ENCODE measurements around the gene MYL3. TPM values are rescaled to one million over a fixed set of nuclear protein-coding genes. Genes with fewer than 3 reads are reported as not detected.

Gene MYL3
- polyA plus RNA-seq, 1 donor from 2014 or later, result 2.1 TPM

DNA sequence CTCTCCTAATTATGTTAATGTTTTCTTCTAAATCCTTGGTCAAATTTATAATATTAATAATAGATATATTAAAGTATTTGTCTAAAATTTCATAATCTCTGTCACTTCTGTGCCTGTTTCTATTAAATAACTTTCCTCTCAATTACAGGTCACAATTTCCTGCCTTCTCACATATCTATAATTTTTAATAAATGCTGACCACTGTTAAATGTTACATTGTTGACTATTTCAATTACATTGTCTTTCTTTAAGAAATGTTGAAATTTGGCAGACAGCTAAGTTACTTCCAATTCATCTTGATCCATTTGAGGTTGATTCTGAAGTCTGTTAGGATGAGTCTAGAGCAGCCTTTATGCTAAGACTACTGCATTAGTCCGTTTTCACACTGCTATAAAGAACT lies 41.7 kb downstream of the MYL3 start:
- Histone ChIP-seq H3K27me3 (ENCODE audit: insufficient read depth, low read depth, low read length) (no peaks in the 10 kb centered on the region), H3K9me2 (ENCODE audit: insufficient read depth, low read length) (no peaks in the 10 kb centered on the region), H3K9ac (ENCODE audit: low read length) (no peak overlapping the region), H3K36me3 (ENCODE audit: insufficient read depth, low read length) (no peaks in the 10 kb centered on the region), H3K4me3 (ENCODE audit: low read length) (no peak overlapping the region), H3K4me2 (ENCODE audit: low read length) (no peak overlapping the region), H3K9me3 (ENCODE audit: low read length) (no peaks in the 10 kb centered on the region), H3K79me2 (replicated peaks; ENCODE audit: insufficient read depth, low read length) (no peaks in the 10 kb centered on the region), H3F3A (ENCODE audit: insufficient read depth, low read length, poor library complexity, severe bottlenecking) (no peaks in the 10 kb centered on the region), H3K27ac (ENCODE audit: low read length) (no peak overlapping the region), H2AFZ (ENCODE audit: low read depth, low read length) (no peak overlapping the region), H4K20me1 (ENCODE audit: insufficient read depth) (no peaks in the 10 kb centered on the region)
- TF ChIP-seq SMC3 (conservative IDR thresholded peaks at IDR 0.05; ENCODE audit: poor library complexity), result no peak
- no peak for TF ChIP-seq TAF1 (IDR thresholded peaks at IDR 0.05; ENCODE audit: low read depth)
- TF ChIP-seq EZH2 (IDR thresholded peaks at IDR 0.05; ENCODE audit: borderline replicate concordance, insufficient read depth, low read length, poor library complexity, severe bottlenecking), result no peak
- no peak for TF ChIP-seq POLR2AphosphoS5 (IDR thresholded peaks at IDR 0.05)
- TF ChIP-seq EP300 (conservative IDR thresholded peaks at IDR 0.05; ENCODE audit: poor library complexity, severe bottlenecking), result no peak
- TF ChIP-seq RAD21 (conservative IDR thresholded peaks at IDR 0.05), result no peak
- TF ChIP-seq MXI1 (conservative IDR thresholded peaks at IDR 0.05; ENCODE audit: poor library complexity, severe bottlenecking), result no peak
- no peak for TF ChIP-seq REST (IDR thresholded peaks at IDR 0.05; ENCODE audit: borderline replicate concordance)
- TF ChIP-seq, protein P1, sequence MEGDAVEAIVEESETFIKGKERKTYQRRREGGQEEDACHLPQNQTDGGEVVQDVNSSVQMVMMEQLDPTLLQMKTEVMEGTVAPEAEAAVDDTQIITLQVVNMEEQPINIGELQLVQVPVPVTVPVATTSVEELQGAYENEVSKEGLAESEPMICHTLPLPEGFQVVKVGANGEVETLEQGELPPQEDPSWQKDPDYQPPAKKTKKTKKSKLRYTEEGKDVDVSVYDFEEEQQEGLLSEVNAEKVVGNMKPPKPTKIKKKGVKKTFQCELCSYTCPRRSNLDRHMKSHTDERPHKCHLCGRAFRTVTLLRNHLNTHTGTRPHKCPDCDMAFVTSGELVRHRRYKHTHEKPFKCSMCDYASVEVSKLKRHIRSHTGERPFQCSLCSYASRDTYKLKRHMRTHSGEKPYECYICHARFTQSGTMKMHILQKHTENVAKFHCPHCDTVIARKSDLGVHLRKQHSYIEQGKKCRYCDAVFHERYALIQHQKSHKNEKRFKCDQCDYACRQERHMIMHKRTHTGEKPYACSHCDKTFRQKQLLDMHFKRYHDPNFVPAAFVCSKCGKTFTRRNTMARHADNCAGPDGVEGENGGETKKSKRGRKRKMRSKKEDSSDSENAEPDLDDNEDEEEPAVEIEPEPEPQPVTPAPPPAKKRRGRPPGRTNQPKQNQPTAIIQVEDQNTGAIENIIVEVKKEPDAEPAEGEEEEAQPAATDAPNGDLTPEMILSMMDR (IDR thresholded peaks at IDR 0.05; ENCODE audit: poor library complexity, severe bottlenecking), result no peak

DNA sequence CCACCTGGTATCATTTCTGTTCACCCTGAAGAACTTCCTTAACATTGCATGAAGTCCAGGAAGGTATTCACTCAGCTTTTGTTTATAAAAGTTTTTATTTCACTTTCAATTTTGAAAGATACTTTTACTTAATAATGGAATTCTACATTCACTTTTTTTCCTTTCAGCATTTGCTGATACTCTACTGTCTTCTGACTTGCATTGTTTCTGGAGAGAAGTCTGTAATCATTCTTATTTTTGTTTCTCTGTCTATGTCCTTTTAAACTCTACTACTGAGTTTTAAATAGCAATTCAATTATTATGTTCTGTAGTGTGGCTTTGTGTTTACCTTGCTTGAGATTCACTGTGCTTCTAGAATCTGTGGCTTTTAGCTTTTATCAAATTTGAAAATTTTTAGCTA lies 42.4 kb downstream of the MYL3 start:
- H3K9me2 ChIP-seq (ENCODE audit: insufficient read depth, low read length), result no peaks in the 10 kb centered on the region
- no peaks in the 10 kb centered on the region for H3K36me3 ChIP-seq (ENCODE audit: insufficient read depth, low read length)
- no peak for TF ChIP-seq EP300 (conservative IDR thresholded peaks at IDR 0.05; ENCODE audit: poor library complexity, severe bottlenecking)
- no peak for TF ChIP-seq REST (IDR thresholded peaks at IDR 0.05; ENCODE audit: borderline replicate concordance)
- no peak for TF ChIP-seq SMC3 (conservative IDR thresholded peaks at IDR 0.05; ENCODE audit: poor library complexity)
- TF ChIP-seq MXI1 (conservative IDR thresholded peaks at IDR 0.05; ENCODE audit: poor library complexity, severe bottlenecking), result no peak
- TF ChIP-seq, protein P1 (IDR thresholded peaks at IDR 0.05; ENCODE audit: poor library complexity, severe bottlenecking), result no peak
- no peak for TF ChIP-seq EZH2 (IDR thresholded peaks at IDR 0.05; ENCODE audit: borderline replicate concordance, insufficient read depth, low read length, poor library complexity, severe bottlenecking)
- TF ChIP-seq RAD21 (conservative IDR thresholded peaks at IDR 0.05), result no peak
- no peak for TF ChIP-seq TAF1 (IDR thresholded peaks at IDR 0.05; ENCODE audit: low read depth)
- no peak for TF ChIP-seq POLR2AphosphoS5 (IDR thresholded peaks at IDR 0.05)
- no peaks in the 10 kb centered on the region for H3K79me2 ChIP-seq (replicated peaks; ENCODE audit: insufficient read depth, low read length)
- H3K9me3 ChIP-seq (ENCODE audit: low read length), result no peaks in the 10 kb centered on the region
- H3K9ac ChIP-seq (ENCODE audit: low read length), result no peak overlapping the region
- no peaks in the 10 kb centered on the region for H3K27me3 ChIP-seq (ENCODE audit: insufficient read depth, low read depth, low read length)
- H3K4me2 ChIP-seq (ENCODE audit: low read length), result no peak overlapping the region
- H2AFZ ChIP-seq (ENCODE audit: low read depth, low read length), result no peak overlapping the region
- H3F3A ChIP-seq (ENCODE audit: insufficient read depth, low read length, poor library complexity, severe bottlenecking), result no peaks in the 10 kb centered on the region
- no peak overlapping the region for H3K4me3 ChIP-seq (ENCODE audit: low read length)
- no peaks in the 10 kb centered on the region for H4K20me1 ChIP-seq (ENCODE audit: insufficient read depth)
- no peak overlapping the region for H3K27ac ChIP-seq (ENCODE audit: low read length)

All from neural cell (in vitro differentiated cells).